ENCODE measurements around the gene MSMP. TPM values are rescaled to one million over a fixed set of nuclear protein-coding genes. Genes with fewer than 3 reads are reported as not detected.

MSMP gene, protein sequence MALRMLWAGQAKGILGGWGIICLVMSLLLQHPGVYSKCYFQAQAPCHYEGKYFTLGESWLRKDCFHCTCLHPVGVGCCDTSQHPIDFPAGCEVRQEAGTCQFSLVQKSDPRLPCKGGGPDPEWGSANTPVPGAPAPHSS
- total RNA-seq (ENCODE audit: insufficient read depth, low replicate concordance), result not detected

DNA sequence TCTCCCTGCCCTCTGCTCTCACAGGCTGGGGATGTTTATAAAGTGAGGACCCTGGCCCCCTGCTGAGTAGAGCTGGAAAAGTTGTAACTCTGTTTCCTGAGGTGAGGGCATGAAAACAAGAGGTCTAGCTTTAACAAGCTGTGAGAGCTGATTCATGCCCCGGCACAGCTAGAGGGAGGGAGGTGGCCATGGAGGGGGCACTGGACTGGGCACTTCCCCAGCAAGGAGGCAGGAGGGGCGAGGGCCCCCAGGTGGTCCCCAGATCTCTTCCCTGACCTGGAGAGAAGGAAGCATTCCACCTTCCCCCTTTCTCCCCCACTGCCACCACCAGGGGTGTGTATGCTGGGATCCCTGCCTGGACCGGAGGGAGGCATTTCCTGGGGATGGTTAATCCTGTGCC, at the start of gene MSMP:
MSMP (minus strand) TSS at position 13 of the 400 bp plus-strand sequence. CDS start 147 bp downstream, outside the sequence.
- no peak for DNase-seq (ENCODE audit: low spot score)

DNA sequence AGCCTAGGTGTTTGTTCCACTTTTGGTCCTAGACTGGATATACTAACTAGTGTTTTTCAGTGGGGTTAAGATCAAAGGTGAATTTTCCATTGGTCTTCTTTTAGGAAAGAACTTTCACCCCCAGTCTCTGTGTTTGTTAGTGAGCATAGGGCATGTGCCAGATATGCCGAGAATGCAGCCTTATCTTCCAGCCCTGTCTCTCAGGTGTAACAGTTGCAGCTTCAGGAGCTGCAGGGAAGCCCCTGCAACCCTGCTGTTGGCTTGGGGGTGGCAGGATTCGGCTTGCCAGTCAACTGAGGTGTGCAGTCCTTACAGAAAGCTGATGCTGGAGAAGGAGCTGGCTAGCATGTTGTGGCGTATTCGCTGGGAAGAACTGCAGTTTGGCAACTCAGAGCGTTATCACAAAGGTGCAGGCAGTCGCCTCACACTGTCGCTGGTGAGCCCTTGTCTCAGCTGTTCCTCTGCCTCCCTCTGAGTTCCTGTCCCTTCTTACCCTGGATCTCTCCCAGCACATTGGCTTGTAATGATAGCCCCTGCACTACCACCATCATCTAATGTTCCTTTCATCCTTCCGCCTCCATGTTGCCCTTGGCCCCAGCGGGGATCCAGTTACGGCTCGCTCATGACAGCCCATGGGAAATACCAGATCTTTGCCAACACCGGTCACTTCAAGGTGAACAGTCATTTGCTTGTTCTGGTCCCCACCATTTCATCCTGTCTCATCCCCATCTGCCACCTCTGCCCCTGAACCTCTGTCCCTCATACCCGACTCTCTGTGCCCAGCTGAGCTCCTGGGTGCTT, 47.5 kb upstream of the MSMP start:
- DNase-seq (ENCODE audit: low spot score), result no peak

DNA sequence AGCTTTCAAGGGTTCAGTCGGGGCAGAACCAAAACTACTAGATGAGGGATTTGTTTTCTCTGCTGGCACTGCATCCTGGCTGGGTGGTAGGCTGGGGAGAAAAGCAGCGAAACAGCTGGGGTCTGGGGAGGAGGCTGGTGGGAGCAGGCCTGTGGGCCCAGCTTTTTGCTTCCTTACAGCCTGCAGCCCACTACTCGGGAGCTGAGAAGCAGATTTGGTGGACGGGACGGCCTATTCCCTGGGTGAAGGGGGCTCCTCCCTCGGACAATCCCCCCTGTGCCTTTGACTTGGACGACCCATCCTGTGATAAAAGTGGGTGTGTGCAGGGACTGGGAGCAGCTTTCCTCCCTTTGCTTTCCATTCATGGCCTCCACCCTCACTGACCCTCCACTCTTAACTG, 46.5 kb upstream of the MSMP start:
- no peak for DNase-seq (ENCODE audit: low spot score)

DNA sequence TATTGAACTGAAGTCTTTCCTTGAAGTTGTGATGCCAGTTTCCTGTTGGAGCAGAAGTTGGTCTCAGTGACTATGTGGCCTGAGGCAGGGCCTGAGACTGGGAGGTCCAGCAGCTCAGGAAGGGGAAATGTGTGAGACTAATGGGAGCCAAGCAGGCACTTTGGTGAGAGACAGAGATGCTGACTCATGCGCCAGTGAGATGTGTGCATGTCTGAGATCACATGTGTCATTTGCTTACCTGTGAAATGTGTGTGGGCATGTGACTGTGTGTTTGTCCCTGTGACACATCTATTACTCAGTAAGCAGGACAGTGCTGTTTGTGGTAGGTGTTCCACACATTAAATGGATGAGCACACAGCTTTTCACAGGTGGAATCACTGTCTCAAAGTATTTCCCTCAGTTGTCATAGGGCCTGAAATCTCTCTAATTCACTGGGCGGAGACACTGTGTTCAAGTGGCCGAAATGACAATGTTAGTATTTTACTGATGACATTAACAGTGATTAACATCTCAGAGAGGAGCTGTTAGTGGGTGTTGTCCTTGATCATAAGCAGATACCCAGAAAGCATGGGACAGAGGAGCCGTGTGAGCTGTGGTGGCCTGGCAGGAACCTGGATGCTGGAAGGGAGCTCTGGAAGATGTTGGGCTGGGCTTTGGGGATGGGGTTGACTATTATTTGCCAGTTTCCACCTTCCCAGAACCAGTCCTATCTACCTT, 44.7 kb upstream of the MSMP start:
- DNase-seq (ENCODE audit: low spot score), result no peak

DNA sequence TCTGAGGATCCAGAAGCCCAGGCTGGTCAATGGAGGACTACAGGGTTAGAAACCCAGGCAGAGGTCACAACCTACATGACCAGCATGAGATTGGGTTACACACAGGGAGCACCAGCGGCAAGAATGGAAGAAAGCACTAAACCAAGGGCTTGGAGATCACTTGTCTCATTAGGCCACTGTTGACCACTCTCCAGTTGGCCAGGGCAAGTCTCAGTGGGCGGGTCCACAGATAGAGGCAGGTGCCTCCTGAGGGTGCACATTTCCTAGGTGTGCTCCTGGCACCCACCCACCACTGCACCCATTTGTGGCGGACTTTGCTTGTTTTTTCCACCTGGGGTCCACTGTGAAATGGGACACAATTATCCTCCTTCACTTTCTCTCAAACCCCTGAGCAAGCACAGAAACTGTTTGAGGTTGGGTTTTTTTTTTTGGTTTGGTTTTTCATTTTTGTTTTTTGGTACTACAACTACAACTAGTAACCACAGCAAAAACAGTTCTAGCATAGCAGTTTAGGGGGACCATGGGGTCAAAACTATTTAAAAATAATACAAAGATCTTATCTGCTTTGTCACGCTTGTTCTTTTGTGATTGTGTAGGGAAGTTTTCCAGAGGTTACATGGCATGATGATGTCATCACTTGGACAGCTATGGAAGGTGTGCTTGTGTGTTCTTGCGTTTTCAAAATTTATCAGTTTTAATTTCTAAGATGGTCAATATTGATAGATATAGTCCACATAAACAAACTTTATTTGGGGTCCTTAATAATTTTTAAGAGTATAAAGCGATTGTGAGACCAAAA, 43.4 kb upstream of the MSMP start:
- DNase-seq (ENCODE audit: low spot score), result no peak

DNA sequence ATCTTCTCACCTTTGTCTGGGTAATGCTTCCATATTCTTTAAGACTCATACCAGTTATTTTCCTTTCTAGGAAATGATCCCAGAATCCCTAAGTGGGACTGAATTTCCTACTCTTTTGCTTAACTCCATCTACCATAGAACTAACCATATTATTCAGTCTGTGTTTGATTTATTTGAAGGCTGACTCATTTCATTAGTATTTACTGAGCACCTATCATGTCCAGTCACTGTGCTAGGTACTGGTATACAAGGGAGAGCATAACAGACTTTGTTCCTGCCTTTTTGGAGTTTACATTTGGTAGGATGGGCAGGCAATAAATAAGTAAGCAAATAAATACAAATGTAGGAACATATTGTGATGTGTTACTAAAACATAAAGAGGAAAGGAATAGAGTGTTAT, 41.6 kb upstream of the MSMP start:
- DNase-seq (ENCODE audit: low spot score), result no peak

DNA sequence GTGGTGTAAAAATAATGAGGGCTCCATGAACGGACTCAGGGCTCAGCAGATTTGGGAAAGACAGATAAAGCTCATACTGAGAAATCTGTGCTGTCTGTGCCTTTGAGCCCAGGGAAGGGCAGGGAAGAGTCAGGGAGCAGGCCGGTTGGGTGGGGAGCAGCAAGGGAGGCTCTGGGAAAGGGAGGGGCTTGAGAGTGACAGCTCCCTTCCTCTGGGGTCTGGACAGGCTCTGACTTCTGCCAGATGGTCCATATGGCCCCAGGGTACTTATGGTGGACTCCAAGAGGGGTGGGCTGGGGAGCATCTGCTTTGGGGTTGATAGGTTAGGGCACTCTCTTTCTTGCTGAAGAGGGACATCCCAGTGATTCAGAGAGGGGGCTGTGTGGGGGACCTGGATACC, 39.4 kb upstream of the MSMP start:
- DNase-seq (ENCODE audit: low spot score), result no peak

DNA sequence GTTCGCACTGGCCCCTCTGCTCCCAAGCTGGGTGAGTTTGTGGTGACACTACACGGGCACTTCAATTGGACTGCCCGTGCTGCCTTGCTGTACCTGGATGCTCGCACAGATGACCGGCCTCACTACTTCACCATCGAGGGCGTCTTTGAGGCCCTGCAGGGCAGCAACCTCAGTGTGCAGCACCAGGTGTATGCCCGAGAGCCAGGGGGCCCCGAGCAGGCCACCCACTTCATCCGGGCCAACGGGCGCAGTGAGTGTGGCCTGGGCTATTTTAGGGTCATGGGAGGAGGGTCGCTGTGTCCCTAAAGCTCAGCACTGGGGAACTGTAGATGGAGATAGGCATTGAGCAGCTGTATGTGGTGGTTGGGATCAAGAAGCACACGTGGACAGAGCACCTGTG, 38.8 kb upstream of the MSMP start:
- DNase-seq (ENCODE audit: low spot score), result no peak

DNA sequence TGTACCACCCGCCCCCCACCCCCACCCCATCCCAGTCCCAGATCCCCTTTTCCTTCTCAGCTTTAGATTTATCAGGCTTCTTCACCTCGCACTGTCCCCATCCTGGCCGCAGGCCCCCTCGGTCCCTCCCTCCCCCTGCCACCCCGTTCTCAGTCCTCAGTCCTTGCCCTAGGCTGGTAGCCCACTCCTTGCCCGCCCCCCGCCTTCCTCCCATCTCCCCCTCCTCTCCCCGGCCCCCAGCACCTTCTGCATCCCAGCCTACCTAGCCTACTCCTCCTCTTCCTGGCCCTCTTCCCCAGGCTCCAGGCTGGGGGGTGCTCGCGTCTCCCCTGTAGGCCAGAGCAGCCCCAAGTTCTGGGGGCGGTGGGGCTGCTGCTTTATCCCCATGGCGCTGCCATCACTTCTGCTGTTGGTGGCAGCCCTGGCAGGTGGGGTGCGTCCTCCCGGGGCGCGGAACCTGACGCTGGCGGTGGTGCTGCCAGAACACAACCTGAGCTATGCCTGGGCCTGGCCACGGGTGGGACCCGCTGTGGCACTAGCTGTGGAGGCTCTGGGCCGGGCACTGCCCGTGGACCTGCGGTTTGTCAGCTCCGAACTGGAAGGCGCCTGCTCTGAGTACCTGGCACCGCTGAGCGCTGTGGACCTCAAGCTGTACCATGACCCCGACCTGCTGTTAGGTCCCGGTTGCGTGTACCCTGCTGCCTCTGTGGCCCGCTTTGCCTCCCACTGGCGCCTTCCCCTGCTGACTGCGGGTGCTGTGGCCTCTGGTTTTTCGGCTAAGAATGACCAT, 38.1 kb upstream of the MSMP start:
- no peak for DNase-seq (ENCODE audit: low spot score)

DNA sequence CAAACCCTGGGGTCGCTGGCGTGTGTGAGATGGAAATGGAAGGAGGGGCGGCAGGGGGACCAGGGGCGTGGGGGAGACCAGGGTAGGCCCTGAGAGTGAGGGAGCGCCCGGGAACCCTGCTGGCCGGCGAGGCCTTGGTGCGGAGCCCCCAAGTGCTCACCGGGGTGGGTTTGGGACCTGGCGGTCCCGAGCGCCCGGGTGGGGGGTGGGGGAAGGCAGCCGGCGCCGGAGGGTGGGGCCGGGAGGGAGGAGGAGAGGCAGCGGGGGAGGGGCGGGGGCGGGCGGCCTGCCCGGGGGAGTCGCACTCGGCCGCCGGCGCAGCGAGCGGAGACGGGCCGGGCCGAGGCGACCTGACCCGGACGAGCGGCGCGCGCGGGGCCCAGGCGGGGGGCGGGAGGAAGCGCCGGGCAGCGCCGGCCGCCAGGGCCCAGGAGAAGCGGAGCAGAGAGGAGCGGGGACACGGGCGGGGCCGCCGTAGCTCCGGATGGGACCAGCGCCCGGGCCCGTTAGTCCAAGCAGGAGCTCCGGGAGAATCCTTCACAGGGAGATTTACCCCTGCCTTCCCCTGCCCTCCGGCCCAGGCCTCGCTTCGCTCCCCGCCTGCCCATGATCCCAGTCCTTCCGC, 37.3 kb upstream of the MSMP start, which contains the start of gene NPR2:
NPR2 (plus strand) TSS at position 295 of the 625 bp plus-strand sequence. CDS start 818 bp downstream, outside the sequence.
- peak; percentile 38 for DNase-seq (ENCODE audit: low spot score)

DNA sequence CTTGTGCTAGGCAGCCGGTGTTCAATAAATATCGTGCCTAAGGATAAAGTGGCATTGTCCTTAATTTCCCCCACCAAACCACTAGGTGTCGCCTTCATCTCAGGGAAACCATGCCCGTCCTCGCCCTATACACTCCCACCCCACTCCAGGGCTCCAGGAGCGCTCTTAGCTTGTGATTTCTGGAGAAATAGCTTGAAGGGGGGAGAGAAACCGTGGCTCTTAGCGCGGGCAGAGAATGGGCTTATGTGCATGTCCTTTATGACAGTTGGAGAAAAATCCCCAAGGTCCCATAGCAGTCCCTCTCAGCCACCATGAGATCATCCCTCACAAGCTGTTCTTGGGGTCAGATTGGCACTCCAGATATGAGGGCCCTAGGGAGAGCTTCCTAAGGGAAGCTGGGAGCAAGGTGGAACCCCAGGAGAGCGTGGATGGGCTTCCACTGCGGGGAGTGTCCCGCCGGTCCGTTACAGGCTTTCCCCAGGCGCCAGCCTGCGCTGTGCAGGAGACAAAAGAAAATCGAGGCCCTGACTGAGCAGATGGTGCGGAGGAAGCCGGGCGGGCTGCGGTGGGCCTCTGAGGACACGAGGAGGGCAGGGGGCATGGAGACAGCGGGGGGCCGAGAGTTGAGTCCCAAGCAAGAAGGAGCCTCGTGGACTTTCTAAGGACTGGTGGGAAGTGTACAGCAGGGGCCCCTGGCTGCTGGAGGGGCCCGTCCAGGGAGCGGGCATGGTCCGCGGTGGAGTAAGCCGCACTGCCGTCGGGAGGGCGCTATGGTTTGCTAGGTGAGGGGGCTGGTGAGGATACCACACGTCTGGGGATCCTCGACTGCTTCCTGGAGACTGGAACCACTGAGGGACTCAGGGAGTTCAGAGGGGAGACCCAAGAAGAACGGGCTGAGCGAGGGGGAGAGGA, 36.6 kb upstream of the MSMP start:
- DNase-seq (ENCODE audit: low spot score), result peak; percentile 92

DNA sequence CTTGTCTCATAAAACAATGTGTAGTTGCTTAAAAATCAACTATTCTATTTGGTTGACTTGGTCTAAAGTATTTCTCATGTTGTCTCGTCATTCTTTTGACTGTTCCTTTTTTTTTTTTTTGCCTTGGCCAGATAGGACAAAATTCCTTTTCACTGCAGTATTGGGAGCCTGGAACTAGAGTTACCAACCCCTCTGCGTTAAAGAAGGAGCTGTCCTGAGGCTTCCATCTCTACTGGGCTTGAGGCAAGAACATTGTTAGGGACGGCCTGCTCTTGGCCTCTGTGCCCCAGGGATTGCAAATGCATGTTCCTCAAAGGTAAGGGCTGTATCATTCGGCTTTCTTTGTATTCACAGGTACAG, 35.9 kb upstream of the MSMP start:
- no peak for DNase-seq (ENCODE audit: low spot score)

DNA sequence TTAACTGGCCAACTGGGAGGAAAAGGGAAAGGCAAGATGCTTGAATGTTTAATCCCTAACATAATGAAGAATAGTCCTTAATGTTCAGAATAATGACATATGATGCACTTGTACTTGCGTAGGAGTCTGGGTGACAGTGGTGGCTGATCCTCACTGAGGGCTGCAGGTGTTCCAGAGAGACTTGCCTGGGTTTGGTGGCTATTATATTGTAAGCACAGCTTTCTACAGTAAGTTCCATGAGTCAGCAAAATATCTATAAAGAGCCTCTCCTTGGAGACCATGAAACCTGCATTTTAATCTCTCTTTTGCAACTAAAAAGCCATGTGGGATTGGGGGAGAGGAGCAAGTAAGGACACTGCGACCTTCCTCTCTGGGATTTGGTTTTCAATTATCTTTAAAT, 35.5 kb upstream of the MSMP start:
- DNase-seq (ENCODE audit: low spot score), result no peak

DNA sequence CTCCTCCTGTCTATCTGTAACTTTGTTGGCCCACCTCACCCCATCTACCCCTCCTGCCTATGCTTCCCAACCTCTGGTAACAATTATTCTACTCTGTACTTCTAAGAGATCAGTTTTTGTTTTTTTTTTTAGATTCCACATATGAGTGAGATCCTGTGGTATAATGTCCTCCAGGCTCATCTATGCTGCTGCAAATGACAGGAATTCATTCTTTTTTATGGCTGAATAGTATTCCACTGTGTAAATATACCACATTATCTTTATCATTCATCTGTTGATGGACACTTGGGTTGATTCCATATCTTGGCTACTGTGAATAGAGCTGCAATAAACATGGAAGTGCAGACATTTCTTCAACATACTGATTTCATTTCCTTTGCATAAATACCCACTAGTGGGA, 29.3 kb upstream of the MSMP start:
- DNase-seq (ENCODE audit: low spot score), result no peak

DNA sequence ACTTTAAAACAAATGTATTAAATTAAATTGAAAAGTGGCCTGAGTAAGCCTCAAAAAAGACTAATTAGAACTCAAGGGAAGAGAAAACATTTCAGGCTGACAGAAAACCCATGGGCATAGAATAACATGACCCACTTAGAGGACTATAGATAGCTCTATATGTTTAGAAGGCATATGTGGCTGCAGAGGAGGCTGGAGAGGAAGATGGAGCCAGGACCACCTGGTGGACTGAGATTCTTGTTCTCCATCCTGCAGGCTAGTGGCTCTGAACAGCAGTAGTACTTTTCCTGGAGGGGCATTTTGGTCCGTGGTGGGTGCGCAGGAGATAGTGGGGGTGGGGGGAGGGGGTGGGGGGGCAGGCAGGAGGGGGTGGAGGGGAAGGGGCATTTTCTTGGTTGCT, 27.0 kb upstream of the MSMP start:
- no peak for DNase-seq (ENCODE audit: low spot score)

DNA sequence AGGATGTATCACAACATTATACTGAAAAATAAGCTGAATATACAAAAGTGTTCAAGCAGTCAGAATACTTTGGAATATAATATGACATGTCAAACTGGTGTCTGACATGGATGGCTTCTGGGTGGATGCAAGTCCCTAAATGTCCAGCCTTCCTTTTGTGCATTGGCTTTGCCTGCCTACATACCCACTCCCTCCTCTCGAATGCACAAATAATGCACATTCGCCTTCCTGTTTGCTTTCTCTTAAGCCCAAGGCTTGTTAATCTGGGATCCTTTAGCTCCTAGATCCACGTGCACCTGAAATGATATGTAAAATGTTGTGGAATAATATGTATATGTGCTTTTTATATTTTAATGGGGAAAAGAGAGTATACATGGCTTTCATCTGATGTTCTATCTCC, 24.4 kb upstream of the MSMP start:
- DNase-seq (ENCODE audit: low spot score), result no peak

DNA sequence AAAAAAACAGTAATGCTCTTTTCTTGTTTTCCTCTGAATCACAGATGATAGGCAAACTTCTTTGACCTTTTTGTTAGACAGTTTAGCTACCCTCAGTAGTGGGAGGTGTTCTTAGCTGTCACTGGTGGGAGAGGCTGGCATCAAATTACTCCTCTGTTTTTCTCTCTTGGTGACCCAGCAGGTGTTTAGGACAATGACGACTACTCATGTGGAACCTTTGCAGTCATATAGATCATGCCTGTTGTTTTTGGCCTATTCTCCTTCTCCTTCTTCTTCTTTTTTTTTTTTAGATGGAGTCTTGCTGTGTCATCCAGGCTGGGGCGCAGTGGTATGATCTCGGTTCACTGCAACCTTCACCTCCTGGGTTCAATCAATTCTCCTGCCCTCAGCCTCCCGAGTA, 21.9 kb upstream of the MSMP start:
- no peak for DNase-seq (ENCODE audit: low spot score)

DNA sequence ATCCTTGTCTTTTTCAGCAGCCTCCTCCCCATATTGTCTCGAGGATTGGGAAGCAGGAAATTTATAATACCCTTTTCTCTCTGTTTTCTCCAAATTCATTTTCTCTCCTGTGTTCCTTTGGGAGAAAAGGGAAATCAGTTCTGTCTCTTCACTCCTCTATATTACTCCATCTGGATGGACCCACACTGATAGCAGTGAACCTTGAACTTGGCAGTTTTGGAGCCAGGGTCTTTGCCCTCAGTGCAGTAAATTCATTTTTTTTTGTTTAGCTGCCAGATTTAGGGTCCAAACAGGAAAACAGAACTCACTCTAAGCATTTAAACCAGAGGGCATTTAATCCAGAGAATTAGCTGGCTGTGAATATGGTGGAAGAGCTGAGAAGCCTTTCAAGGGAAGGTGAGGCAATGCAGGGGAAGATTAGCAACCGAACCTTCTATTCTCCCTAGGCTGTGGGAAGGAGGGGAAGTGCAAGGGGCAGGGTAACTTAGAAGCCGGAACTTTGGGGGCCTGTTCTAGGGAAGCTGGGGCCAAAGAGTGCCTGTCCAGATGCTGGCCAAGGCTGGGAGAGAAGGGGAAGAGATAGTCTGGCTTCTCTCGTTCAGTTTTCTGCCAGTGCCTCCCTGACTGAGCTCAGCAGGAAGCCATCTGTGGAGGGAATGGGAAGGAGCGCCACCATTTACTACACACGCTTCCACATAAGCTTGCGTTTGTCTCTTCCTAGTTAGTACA, 21.0 kb upstream of the MSMP start:
- DNase-seq (ENCODE audit: low spot score), result peak; percentile 43

DNA sequence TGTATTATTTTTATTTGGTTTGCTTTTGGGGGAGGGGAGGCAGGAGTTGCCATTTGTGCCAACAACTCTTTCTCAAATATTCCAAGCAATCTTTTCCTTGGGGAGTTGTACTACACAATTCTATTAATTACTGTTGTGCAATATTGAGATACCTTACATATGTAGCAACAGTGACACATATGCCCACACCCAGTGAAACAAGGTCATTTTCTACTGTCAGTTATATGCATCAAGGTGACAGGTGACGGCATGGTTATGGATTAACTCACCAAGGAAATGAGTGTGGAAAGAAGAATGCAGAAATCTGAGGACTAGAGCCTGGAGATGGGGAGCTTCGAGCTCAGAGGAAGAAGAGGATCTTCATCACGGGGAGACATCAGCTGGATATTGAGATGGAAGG, 17.9 kb upstream of the MSMP start:
- no peak for DNase-seq (ENCODE audit: low spot score)

Measured in umbilical cord (tissue), 2 donors.